GM23338 (cell line): Measurements from ENCODE around the gene PRR35. TPM values are rescaled to one million over a fixed set of nuclear protein-coding genes. Genes with fewer than 3 reads are reported as not detected.

Experiments
- ATAC-seq: fragments of 200-7000 bp; cut with Tn5 transposase; 3 replicates; pipeline ENCODE4 v1.9.1; 2020
- DNase-seq: peaks from one replicate; pipeline ENCODE4 v3.0.0-alpha.2; 2015; ENCODE audit warnings: low spot score
- H2AFZ ChIP-seq: fragments of 200-600 bp; sonication (generic); 2 replicates; pipeline ENCODE4 v1.8.0; 2016; ENCODE audit warnings: antibody characterized with exemption, mild to moderate bottlenecking, moderate library complexity
- H3F3A ChIP-seq: fragments of 200-600 bp; sonication (generic); replicated peaks from 2 replicates; pipeline ENCODE4 v1.8.0; 2017; ENCODE audit warnings: antibody characterized with exemption, mixed run types, low read depth
- H3K27ac ChIP-seq: fragments of 200-600 bp; sonication (generic); 2 replicates; pipeline ENCODE4 v1.6.1; 2016; ENCODE audit warnings: low read depth
- H3K27me3 ChIP-seq: fragments of 200-600 bp; sonication (generic); 2 replicates; pipeline ENCODE4 v1.8.0; 2016; ENCODE audit warnings: mild to moderate bottlenecking, mixed run types, moderate library complexity; ENCODE audit not compliant: insufficient read depth
- H3K36me3 ChIP-seq: fragments of 200-600 bp; sonication (generic); 2 replicates; pipeline ENCODE4 v1.8.0; 2016; ENCODE audit warnings: mild to moderate bottlenecking; ENCODE audit not compliant: insufficient read depth
- H3K4me1 ChIP-seq: fragments of 200-600 bp; sonication (generic); 2 replicates; pipeline ENCODE4 v1.8.0; 2016; ENCODE audit warnings: mild to moderate bottlenecking, moderate library complexity; ENCODE audit not compliant: insufficient read depth
- H3K4me2 ChIP-seq: fragments of 200-600 bp; sonication (generic); 2 replicates; pipeline ENCODE4 v1.7.1; 2017; ENCODE audit warnings: mixed run types
- H3K4me3 ChIP-seq: fragments of 200-600 bp; sonication (generic); 2 replicates; pipeline ENCODE4 v1.6.1; 2016; ENCODE audit warnings: mixed run types
- H3K79me2 ChIP-seq: fragments of 200-600 bp; sonication (generic); replicated peaks from 2 replicates; pipeline ENCODE4 v1.8.0; 2017; ENCODE audit warnings: mild to moderate bottlenecking; ENCODE audit not compliant: insufficient read depth
- H3K9me2 ChIP-seq: fragments of 200-600 bp; sonication (generic); 2 replicates; pipeline ENCODE4 v1.8.0; 2017; ENCODE audit not compliant: insufficient read depth
- H4K20me1 ChIP-seq: fragments of 200-600 bp; sonication (generic); replicated peaks from 2 replicates; pipeline ENCODE4 v1.8.0; 2017; ENCODE audit warnings: mild to moderate bottlenecking; ENCODE audit not compliant: insufficient read depth
- H3K27ac Mint-ChIP-seq: 2 replicates; pipeline ENCODE4 v1.8.0; 2020; ENCODE audit warnings: inconsistent platforms, mild to moderate bottlenecking, moderate library complexity, mixed read lengths
- H3K27me3 Mint-ChIP-seq: 3 replicates; pipeline ENCODE4 v1.8.0; 2022; ENCODE audit warnings: low read depth, mild to moderate bottlenecking, moderate library complexity, mixed read lengths, inconsistent platforms; ENCODE audit not compliant: insufficient read depth, poor library complexity
- H3K36me3 Mint-ChIP-seq: 3 replicates; pipeline ENCODE4 v1.8.0; 2021; ENCODE audit warnings: low read depth, mild to moderate bottlenecking, inconsistent platforms, moderate library complexity, mixed read lengths
- H3K4me1 Mint-ChIP-seq: 3 replicates; pipeline ENCODE4 v1.8.0; 2020; ENCODE audit warnings: mild to moderate bottlenecking, inconsistent platforms, mixed read lengths
- H3K4me3 Mint-ChIP-seq: 3 replicates; pipeline ENCODE4 v1.8.0; 2021; ENCODE audit warnings: moderate library complexity, mild to moderate bottlenecking, inconsistent platforms, mixed read lengths
- H3K9me3 Mint-ChIP-seq: 3 replicates; pipeline ENCODE4 v1.8.0; 2020; ENCODE audit warnings: moderate library complexity, mild to moderate bottlenecking, inconsistent platforms, mixed read lengths
- CREB1 ChIP-seq: fragments of 250-450 bp; sonication (Bioruptor Pico); IDR thresholded peaks from 2 replicates; pipeline ENCODE4 v1.5.0; 2020; ENCODE audit warnings: low read depth, mild to moderate bottlenecking, moderate library complexity
- CTCF ChIP-seq, 2 experiments: fragments of 200-600 bp in 1 of 2; sonication (generic) in 1 of 2; conservative IDR thresholded peaks; 2 replicates each; pipeline versions ENCODE4 v1.5.1 to v1.6.1; 2016 to 2017; ENCODE audit warnings: antibody characterized with exemption in 2 of 2, low read depth in 2 of 2, mild to moderate bottlenecking in 2 of 2, moderate library complexity in 1 of 2
- ETS1 ChIP-seq: IDR thresholded peaks from 2 replicates; pipeline ENCODE4 v1.6.1; 2016; ENCODE audit warnings: antibody characterized with exemption
- EZH2 ChIP-seq: fragments of 200-600 bp; sonication (generic); IDR thresholded peaks from one replicate; pipeline ENCODE4 v1.8.0; 2017; ENCODE audit warnings: antibody characterized with exemption, mild to moderate bottlenecking, low read depth; ENCODE audit not compliant: unreplicated experiment
- EZH2phosphoT487 ChIP-seq: fragments of 200-600 bp; sonication (generic); IDR thresholded peaks from one replicate; pipeline ENCODE4 v1.8.1; 2018; ENCODE audit warnings: antibody characterized with exemption; ENCODE audit not compliant: unreplicated experiment
- JUNB ChIP-seq: IDR thresholded peaks from one replicate; pipeline ENCODE4 v1.6.1; 2016; ENCODE audit warnings: antibody characterized with exemption; ENCODE audit not compliant: unreplicated experiment
- NANOG ChIP-seq: IDR thresholded peaks from 2 replicates; pipeline ENCODE4 v1.6.1; 2016; ENCODE audit warnings: antibody characterized with exemption, borderline replicate concordance
- POLR2AphosphoS5 ChIP-seq: IDR thresholded peaks from 2 replicates; pipeline ENCODE4 v1.6.1; 2016; ENCODE audit warnings: antibody characterized with exemption, low read depth
- REST ChIP-seq: IDR thresholded peaks from one replicate; pipeline ENCODE4 v1.6.1; 2018; ENCODE audit warnings: antibody characterized with exemption; ENCODE audit not compliant: unreplicated experiment
- STAT1 ChIP-seq: IDR thresholded peaks from one replicate; pipeline ENCODE4 v1.6.1; 2016; ENCODE audit warnings: antibody characterized with exemption; ENCODE audit not compliant: unreplicated experiment
- ZNF114 ChIP-seq: fragments of 250-450 bp; sonication (Bioruptor Pico); IDR thresholded peaks from 2 replicates; pipeline ENCODE4 v1.5.0; 2020; ENCODE audit warnings: mild to moderate bottlenecking, moderate library complexity
- ZNF331 ChIP-seq: fragments of 250-450 bp; sonication (Bioruptor Pico); IDR thresholded peaks from 2 replicates; pipeline ENCODE4 v1.5.0; 2020; ENCODE audit warnings: low read depth, mild to moderate bottlenecking, moderate library complexity
- polyA plus RNA-seq: library from polyadenylated mRNA; unstranded; fragments of >200 nt; fragmentation: Nextera tagmentation; extraction: Ambion mirVana; gene quantifications from 2 replicates; pipeline ENCODE4 v1.2.1, GENCODE V29; 2016
- total RNA-seq: library from RNA; depleted of rRNA; stranded (reverse); fragments of >200 nt; shearing (Covaris generic); gene quantifications from 2 replicates; pipeline ENCODE4 v1.2.3, GENCODE V29; 2014

The PRR35 gene
- total and polyA plus RNA-seq, 2 experiments from 2014 or later = 0.32 to 1.4 TPM

GRCh38 chr16:593406-593805 is 33.2 kb downstream of the PRR35 start:
- Histone ChIP-seq H2AFZ (no peak overlapping the region), H3K79me2 (peaks cover 34% of the 10 kb centered on the region), H3K4me2 (no peak overlapping the region), H3K9me2 (no peaks in the 10 kb centered on the region), H4K20me1 (peaks cover 19% of the 10 kb centered on the region), H3F3A (no peaks in the 10 kb centered on the region), H3K4me1 (no peaks in the 10 kb centered on the region), H3K27ac (no peak overlapping the region), H3K4me3 (no peak overlapping the region), H3K36me3 (no peaks in the 10 kb centered on the region), H3K27me3 (no peaks in the 10 kb centered on the region)
- no peak for TF ChIP-seq CREB1 (CRISPR knock-in tag)
- no peak for TF ChIP-seq EZH2
- TF ChIP-seq EZH2phosphoT487 = no peak
- no peak for TF ChIP-seq STAT1
- no peak for TF ChIP-seq JUNB
- no peak for TF ChIP-seq NANOG
- peaks cover 9% of the 10 kb centered on the region for H3K4me1 Mint-ChIP-seq
- H3K9me3 Mint-ChIP-seq = no peaks in the 10 kb centered on the region; the same call in 2 of the 3 replicates
- no peak overlapping the region for H3K4me3 Mint-ChIP-seq
- no peak overlapping the region for H3K27ac Mint-ChIP-seq
- peaks cover 8% of the 10 kb centered on the region; the same call in 2 of the 3 replicates for H3K36me3 Mint-ChIP-seq
- peaks cover 22% of the 10 kb centered on the region for H3K27me3 Mint-ChIP-seq
- ATAC-seq = no peak
- no peak for DNase-seq

- no peak for ATAC-seq
- TF ChIP-seq POLR2AphosphoS5 (no peak), EZH2 (no peak), ZNF331 (CRISPR knock-in tag) (no peak), REST (no peak), ETS1 (no peak), NANOG (no peak), EZH2phosphoT487 (no peak), STAT1 (no peak), CTCF (conservative IDR thresholded peaks at IDR 0.05; ENCODE audit: low read depth in 2 of 2) (no peak), ZNF114 (CRISPR knock-in tag) (no peak)
Measured at GRCh38 chr16:593807-594206, 33.6 kb downstream of the PRR35 start.

More at GRCh38 chr16:593807-594206, 33.6 kb downstream of the PRR35 start:
- Histone ChIP-seq H3K4me3 (no peak overlapping the region), H3K4me2 (no peak overlapping the region), H3K36me3 (no peaks in the 10 kb centered on the region), H3K4me1 (no peaks in the 10 kb centered on the region), H3K9me2 (no peaks in the 10 kb centered on the region), H4K20me1 (peaks cover 19% of the 10 kb centered on the region), H3F3A (no peaks in the 10 kb centered on the region), H3K27me3 (no peaks in the 10 kb centered on the region), H3K27ac (no peak overlapping the region), H2AFZ (no peak overlapping the region), H3K79me2 (peaks cover 34% of the 10 kb centered on the region)
- no peak for DNase-seq
- Mint-ChIP-seq H3K27me3 (peaks cover 19% of the 10 kb centered on the region), H3K4me1 (peaks cover 9% of the 10 kb centered on the region), H3K4me3 (no peak overlapping the region), H3K27ac (no peak overlapping the region), H3K36me3 (peaks cover 12% of the 10 kb centered on the region), H3K9me3 (no peaks in the 10 kb centered on the region; the same call in 2 of the 3 replicates)
